ENCODE measurements around the gene TOGARAM2.

DNA sequence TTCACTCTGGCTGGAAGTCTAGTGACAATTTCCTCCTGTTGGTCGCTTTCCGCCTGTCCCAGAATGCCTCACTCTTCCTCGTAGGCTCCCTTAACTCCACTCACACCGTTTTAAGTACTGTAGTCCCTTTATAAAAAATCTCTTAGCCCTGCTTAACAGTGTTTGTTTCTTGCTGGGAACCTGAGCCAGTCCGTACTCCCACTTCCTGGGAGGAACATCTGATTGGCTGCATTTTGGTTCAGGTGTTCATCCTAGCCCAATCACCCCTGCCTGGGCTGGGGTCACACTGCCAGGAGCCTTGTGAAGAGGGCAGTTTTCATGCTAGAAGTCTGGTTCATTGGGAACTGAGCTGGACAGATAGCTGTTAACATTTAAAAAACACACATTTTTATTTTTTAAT, 25.6 kb upstream of the TOGARAM2 start:
- TF ChIP-seq, protein P1, sequence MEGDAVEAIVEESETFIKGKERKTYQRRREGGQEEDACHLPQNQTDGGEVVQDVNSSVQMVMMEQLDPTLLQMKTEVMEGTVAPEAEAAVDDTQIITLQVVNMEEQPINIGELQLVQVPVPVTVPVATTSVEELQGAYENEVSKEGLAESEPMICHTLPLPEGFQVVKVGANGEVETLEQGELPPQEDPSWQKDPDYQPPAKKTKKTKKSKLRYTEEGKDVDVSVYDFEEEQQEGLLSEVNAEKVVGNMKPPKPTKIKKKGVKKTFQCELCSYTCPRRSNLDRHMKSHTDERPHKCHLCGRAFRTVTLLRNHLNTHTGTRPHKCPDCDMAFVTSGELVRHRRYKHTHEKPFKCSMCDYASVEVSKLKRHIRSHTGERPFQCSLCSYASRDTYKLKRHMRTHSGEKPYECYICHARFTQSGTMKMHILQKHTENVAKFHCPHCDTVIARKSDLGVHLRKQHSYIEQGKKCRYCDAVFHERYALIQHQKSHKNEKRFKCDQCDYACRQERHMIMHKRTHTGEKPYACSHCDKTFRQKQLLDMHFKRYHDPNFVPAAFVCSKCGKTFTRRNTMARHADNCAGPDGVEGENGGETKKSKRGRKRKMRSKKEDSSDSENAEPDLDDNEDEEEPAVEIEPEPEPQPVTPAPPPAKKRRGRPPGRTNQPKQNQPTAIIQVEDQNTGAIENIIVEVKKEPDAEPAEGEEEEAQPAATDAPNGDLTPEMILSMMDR (CRISPR knock-in tag; IDR thresholded peaks at IDR 0.05), result no peak
- no peak for TF ChIP-seq CHCHD3 (CRISPR knock-in tag; IDR thresholded peaks at IDR 0.05)
- TF ChIP-seq PHF8 (CRISPR knock-in tag; IDR thresholded peaks at IDR 0.05), result no peak
- TF ChIP-seq ZNF720 (CRISPR knock-in tag; IDR thresholded peaks at IDR 0.05), result no peak
- no peak for TF ChIP-seq POLR2A (IDR thresholded peaks at IDR 0.05; ENCODE audit: insufficient read depth in 1 of 2, low read depth in 2 of 2, low read length in 2 of 2)
- TF ChIP-seq KDM5A (IDR thresholded peaks at IDR 0.05; ENCODE audit: borderline replicate concordance, low read length), result no peak
- TF ChIP-seq SMARCC2 (IDR thresholded peaks at IDR 0.05), result no peak
- TF ChIP-seq, protein P2, sequence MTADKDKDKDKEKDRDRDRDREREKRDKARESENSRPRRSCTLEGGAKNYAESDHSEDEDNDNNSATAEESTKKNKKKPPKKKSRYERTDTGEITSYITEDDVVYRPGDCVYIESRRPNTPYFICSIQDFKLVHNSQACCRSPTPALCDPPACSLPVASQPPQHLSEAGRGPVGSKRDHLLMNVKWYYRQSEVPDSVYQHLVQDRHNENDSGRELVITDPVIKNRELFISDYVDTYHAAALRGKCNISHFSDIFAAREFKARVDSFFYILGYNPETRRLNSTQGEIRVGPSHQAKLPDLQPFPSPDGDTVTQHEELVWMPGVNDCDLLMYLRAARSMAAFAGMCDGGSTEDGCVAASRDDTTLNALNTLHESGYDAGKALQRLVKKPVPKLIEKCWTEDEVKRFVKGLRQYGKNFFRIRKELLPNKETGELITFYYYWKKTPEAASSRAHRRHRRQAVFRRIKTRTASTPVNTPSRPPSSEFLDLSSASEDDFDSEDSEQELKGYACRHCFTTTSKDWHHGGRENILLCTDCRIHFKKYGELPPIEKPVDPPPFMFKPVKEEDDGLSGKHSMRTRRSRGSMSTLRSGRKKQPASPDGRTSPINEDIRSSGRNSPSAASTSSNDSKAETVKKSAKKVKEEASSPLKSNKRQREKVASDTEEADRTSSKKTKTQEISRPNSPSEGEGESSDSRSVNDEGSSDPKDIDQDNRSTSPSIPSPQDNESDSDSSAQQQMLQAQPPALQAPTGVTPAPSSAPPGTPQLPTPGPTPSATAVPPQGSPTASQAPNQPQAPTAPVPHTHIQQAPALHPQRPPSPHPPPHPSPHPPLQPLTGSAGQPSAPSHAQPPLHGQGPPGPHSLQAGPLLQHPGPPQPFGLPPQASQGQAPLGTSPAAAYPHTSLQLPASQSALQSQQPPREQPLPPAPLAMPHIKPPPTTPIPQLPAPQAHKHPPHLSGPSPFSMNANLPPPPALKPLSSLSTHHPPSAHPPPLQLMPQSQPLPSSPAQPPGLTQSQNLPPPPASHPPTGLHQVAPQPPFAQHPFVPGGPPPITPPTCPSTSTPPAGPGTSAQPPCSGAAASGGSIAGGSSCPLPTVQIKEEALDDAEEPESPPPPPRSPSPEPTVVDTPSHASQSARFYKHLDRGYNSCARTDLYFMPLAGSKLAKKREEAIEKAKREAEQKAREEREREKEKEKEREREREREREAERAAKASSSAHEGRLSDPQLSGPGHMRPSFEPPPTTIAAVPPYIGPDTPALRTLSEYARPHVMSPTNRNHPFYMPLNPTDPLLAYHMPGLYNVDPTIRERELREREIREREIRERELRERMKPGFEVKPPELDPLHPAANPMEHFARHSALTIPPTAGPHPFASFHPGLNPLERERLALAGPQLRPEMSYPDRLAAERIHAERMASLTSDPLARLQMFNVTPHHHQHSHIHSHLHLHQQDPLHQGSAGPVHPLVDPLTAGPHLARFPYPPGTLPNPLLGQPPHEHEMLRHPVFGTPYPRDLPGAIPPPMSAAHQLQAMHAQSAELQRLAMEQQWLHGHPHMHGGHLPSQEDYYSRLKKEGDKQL (CRISPR knock-in tag; IDR thresholded peaks at IDR 0.05; ENCODE audit: low read depth), result no peak
- no peak for TF ChIP-seq MXI1 (IDR thresholded peaks at IDR 0.05; ENCODE audit: borderline replicate concordance, low read depth, low read length)
- no peak for TF ChIP-seq FOXK2 (IDR thresholded peaks at IDR 0.05)
- no peak for TF ChIP-seq ZNF224 (CRISPR knock-in tag; IDR thresholded peaks at IDR 0.05)
- TF ChIP-seq, protein P3, sequence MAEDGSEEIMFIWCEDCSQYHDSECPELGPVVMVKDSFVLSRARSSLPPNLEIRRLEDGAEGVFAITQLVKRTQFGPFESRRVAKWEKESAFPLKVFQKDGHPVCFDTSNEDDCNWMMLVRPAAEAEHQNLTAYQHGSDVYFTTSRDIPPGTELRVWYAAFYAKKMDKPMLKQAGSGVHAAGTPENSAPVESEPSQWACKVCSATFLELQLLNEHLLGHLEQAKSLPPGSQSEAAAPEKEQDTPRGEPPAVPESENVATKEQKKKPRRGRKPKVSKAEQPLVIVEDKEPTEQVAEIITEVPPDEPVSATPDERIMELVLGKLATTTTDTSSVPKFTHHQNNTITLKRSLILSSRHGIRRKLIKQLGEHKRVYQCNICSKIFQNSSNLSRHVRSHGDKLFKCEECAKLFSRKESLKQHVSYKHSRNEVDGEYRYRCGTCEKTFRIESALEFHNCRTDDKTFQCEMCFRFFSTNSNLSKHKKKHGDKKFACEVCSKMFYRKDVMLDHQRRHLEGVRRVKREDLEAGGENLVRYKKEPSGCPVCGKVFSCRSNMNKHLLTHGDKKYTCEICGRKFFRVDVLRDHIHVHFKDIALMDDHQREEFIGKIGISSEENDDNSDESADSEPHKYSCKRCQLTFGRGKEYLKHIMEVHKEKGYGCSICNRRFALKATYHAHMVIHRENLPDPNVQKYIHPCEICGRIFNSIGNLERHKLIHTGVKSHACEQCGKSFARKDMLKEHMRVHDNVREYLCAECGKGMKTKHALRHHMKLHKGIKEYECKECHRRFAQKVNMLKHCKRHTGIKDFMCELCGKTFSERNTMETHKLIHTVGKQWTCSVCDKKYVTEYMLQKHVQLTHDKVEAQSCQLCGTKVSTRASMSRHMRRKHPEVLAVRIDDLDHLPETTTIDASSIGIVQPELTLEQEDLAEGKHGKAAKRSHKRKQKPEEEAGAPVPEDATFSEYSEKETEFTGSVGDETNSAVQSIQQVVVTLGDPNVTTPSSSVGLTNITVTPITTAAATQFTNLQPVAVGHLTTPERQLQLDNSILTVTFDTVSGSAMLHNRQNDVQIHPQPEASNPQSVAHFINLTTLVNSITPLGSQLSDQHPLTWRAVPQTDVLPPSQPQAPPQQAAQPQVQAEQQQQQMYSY (CRISPR knock-in tag; IDR thresholded peaks at IDR 0.05), result no peak
- TF ChIP-seq GTF3A (CRISPR knock-in tag; conservative IDR thresholded peaks at IDR 0.05), result no peak

All from HepG2 (cell line).